GDM1 (cell line): ENCODE data around the gene TNFRSF6B.

Experiments
- DNase-seq: peaks from one replicate; lab custom pipeline; 2025; lab: John Stamatoyannopoulos, UW

The TNFRSF6B gene

DNA sequence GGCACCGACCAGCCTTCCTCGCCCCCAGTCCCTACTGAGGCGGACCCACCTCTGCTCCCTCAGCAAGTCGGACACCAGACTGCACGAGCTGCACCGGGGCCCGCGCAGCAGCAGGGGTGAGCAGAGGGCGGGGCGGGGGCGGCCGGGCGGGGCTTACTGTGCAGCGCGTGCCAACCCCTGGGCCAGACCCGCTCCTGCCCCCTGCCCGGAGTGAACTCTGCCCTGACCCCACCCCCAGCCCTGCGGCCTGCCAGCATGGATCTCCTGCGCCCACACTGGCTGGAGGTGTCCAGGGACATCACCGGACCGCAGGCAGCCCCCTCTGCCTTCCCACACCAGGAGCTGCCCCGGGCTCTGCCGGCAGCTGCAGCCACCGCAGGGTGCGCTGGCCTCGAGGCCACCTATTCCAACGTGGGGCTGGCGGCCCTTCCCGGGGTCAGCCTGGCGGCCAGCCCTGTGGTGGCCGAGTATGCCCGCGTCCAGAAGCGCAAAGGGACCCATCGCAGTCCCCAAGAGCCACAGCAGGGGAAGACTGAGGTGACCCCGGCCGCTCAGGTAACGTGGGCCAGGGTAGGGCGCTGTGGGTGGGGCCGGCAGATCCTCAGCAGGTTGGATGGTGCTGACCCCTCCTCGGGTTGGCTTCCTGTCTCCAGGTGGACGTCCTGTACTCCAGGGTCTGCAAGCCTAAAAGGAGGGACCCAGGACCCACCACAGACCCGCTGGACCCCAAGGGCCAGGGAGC lies 41.7 kb downstream of the TNFRSF6B start:
- DNase-seq = no peak

DNA sequence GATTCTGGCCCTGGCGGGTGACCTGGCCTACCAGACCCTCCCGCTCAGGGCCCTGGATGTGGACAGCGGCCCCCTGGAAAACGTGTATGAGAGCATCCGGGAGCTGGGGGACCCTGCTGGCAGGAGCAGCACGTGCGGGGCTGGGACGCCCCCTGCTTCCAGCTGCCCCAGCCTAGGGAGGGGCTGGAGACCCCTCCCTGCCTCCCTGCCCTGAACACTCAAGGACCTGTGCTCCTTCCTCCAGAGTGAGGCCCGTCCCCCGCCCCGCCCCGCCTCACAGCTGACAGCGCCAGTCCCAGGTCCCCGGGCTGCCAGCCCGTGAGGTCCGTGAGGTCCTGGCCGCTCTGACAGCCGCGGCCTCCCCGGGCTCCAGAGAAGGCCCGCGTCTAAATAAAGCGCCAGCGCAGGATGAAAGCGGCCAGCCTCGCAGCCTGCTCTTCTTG lies 42.3 kb downstream of the TNFRSF6B start:
- DNase-seq = no peak

GRCh38 chr20:63739130-63740069 lies 42.9 kb downstream of the TNFRSF6B start, which contains the start of gene SLC2A4RG:
Gene SLC2A4RG (plus strand): TSS chr20:63739776. CDS start chr20:63739913, 137 bp downstream.
- DNase-seq = peak; percentile 73

DNA sequence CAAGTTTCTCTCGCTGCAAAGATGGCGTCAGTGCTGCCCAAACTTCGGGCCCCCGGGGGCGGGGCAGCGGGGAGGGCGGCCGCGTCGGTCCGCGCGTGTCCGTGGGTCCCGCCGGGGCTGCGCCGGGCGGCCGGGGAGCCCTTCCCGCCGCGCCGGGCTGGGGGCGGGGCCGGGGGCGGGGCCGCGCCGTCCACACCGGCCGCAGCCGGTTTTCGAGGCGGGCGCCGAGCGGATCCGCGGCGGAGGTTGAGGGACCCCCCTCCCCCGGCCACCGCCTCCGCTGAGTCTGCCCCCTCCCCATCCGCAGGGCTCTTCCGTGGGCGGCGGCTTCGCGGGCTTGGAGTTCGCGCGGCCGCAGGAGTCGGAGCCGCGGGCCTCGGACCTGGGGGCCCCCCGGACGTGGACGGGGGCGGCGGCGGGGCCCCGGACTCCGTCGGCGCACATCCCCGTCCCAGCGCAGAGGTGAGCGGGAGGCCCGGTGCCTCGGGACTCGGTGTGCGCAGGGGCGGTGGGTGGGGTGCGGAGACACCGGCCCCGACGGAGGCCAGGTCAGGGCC lies 43.7 kb downstream of the TNFRSF6B start:
- peak; percentile 45 for DNase-seq

- DNase-seq = peak; percentile 58
Measured at GRCh38 chr20:63740627-63741353, 44.3 kb downstream of the TNFRSF6B start.

DNA sequence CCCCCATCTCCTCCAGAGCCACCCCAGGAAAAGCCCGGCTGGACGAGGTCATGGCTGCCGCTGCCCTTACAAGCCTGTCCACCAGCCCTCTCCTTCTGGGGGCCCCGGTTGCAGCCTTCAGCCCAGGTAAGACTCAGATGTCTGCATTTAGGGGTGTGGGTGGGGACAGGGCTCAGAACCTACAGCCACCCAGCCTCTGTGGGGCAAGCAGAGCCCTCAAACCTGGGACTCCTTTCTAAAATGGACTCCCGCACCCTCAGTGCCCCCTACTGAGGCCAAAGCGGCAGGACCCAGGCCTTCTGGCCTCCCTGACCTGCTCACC lies 44.9 kb downstream of the TNFRSF6B start:
- no peak for DNase-seq

GRCh38 chr20:63741676-63742380 lies 45.4 kb downstream of the TNFRSF6B start:
- no peak for DNase-seq

GRCh38 chr20:63742381-63743024 lies 46.1 kb downstream of the TNFRSF6B start:
- DNase-seq = no peak

DNA sequence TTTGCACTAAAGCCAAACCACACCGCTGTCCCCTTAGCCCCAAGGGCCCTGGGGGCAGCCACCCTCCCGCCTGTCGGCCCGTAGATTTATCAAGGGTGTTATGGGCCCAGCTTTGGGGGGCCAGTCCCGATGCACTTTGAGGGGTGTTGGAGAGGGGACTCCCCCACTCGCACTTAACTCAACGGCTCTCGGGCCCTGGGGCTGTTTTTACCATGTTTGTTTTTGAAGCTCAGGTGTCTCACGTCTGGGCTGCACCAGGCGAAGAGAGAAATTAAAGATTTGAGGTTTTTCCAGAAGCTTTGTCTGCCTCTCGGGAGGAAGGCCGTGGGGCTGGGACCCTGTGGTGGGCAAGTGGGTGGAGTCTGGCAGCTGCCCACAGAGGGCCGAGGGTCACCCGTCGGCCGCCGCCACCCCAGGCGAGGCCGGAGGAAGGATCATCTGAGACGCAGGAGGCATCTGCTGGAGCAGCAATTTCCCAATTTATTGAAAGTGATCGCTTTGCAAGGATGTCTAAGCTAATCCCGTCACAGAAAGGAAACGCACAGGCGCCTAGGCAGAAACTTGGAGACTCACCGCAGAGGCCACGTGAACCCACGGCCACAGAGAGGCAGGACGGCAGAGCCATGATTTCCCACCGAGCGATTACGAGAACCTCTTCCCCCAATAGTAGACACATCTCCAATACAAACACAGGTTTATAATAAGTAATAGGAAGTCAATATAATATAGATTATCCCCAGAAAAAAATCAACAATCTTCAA lies 46.9 kb downstream of the TNFRSF6B start:
- DNase-seq = no peak

- no peak for DNase-seq
Measured at GRCh38 chr20:63744158-63744557, 47.7 kb downstream of the TNFRSF6B start.

DNA sequence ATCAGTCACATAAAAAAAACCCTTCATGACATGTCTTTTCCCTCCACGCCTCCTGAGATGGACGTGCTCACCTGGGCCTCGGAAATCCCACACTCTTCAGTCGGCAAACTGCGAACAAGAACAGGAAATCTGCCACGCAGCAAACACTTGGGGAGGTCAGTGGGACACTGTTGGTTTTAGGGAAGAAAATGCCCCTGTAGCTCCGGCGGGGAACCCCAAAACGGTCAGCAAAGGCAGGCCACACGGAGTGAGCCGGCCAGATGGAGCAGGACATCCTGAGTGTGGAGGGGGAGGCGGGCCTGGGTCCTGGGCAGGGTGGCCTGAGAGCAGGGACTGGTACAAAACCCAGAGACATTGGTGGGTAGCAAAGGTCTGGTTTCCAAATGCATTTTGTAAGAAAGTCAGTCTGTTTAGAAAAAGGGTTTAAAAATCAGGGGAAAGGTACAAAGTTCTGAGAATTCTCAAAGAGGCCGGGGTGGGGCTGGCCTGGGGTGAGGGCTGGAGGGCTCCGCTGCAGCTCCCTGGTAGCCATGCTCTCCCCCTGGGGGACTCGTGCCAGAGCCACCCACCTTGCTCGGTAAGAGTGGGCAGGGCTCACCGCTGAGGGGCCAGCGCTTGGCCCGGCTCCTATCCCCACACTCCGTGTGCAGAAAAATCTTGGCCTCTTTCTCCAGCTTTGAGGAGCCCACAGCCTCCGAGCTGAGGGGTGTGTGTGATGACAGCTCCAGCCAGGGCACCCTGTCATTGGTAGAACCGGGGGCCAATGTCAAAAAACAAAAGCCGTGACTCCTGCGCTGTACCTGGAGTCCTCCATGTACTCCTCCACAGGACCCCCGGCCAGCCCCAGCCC lies 48.3 kb downstream of the TNFRSF6B start:
- no peak for DNase-seq

- no peak for DNase-seq
Measured at GRCh38 chr20:63745424-63745805, 49.0 kb downstream of the TNFRSF6B start.

DNA sequence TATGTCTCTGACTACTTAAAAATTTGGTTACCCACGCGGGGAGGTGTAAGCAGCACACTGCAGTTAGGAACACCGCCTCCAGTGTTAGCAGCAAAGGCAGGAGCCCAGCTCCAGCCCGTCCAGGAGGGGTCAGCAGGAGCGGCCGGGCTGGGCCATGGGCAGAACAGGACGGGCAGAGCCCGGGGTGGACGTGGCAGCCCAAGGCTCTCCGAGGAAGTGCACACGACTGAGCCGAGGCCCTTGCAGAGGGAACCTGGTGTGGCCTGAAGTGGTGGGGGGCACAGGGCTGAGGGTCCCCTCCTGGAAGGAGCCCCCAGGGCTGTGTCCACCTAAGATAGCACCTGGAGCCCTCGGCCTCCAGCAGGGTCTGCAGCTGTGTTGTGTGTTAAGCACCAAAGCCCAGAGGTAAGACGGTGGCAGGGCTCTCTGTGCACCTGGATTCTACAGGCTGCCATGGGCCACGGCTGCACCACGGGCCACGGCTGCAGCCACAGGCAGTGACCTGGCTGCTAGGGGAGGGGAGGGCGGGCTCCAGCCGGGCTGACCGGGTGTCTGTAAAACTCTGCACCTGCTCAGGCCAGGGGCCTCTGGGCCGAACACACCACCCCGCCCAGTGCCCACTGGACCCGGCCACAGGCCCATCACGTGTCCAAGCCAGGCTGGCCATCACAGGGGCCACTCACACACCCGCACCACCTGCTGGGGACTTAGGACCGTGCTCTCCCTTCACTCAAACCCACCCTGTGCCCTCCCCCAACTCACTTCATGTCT lies 49.7 kb downstream of the TNFRSF6B start:
- no peak for DNase-seq

- no peak for DNase-seq
Measured at GRCh38 chr20:63746751-63747315, 50.4 kb downstream of the TNFRSF6B start.

GRCh38 chr20:63747622-63748069 lies 51.2 kb downstream of the TNFRSF6B start:
- DNase-seq = no peak
